A673 (cell line): ENCODE results near the gene THBS4.

Experiments used
- CTCF ChIP-seq: fragments of 300-800, 200-600 bp; sonication (generic); conservative IDR thresholded peaks from 2 replicates; pipeline ENCODE4 v1.5.1; 2017; ENCODE audit warnings: low read depth, mild to moderate bottlenecking, antibody characterized with exemption, low read length, moderate library complexity, mixed read lengths
- EZH2 ChIP-seq: fragments of 200-600 bp; sonication (generic); IDR thresholded peaks from 2 replicates; pipeline ENCODE4 v1.6.1; 2017; ENCODE audit warnings: borderline replicate concordance, low read depth, mild to moderate bottlenecking, mixed read lengths, antibody characterized with exemption, low read length; ENCODE audit not compliant: poor library complexity, severe bottlenecking

GRCh38 chr5:80082731-80083100 lies 47.6 kb downstream of the THBS4 start:
- no peak for TF ChIP-seq EZH2
- TF ChIP-seq CTCF: peak; percentile 98
